ENCODE measurements around the gene TTYH2.

DNA sequence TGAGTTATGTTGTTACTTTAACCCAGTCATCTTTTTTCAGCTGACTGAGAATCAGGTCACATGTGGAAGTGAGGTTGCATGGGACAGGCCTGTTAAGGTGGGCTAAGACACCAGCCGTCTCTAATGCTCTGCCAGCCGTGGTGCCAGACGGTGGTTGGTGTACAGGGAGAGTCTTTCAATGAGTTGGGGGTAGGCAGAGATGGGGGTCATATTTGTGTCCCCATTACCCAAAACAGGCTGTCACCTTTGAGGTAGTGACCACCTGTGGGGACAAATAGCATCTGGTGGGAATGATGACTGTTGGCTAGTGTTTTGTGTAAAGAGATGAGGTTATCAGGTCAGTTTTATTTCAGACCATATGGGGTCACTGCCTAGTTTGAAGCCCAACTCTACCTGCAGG, 8.1 kb upstream of the TTYH2 start:
- TF ChIP-seq, protein P1, sequence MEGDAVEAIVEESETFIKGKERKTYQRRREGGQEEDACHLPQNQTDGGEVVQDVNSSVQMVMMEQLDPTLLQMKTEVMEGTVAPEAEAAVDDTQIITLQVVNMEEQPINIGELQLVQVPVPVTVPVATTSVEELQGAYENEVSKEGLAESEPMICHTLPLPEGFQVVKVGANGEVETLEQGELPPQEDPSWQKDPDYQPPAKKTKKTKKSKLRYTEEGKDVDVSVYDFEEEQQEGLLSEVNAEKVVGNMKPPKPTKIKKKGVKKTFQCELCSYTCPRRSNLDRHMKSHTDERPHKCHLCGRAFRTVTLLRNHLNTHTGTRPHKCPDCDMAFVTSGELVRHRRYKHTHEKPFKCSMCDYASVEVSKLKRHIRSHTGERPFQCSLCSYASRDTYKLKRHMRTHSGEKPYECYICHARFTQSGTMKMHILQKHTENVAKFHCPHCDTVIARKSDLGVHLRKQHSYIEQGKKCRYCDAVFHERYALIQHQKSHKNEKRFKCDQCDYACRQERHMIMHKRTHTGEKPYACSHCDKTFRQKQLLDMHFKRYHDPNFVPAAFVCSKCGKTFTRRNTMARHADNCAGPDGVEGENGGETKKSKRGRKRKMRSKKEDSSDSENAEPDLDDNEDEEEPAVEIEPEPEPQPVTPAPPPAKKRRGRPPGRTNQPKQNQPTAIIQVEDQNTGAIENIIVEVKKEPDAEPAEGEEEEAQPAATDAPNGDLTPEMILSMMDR (IDR thresholded peaks at IDR 0.05; ENCODE audit: low read length): no peak
- no peak for TF ChIP-seq EZH2 (IDR thresholded peaks at IDR 0.05; ENCODE audit: borderline replicate concordance, low read length)

Measured in OCI-LY1 (cell line).